HL-60/S4 (cell line): ENCODE measurements around the gene IFITM5.
"Not testable (repeated sequence)": the region's sequence is repeated elsewhere in the genome, so short reads cannot be mapped to it uniquely, and the experiment has no call there.

Experiments
- in situ Hi-C: fragments of 300-500 bp; cut with MboI; formaldehyde crosslinking; loops from 2 replicates; pipeline ENCODE4 v1.14.3; 2022; ENCODE audit warnings: low sequenced_read_pairs

The IFITM5 gene

DNA sequence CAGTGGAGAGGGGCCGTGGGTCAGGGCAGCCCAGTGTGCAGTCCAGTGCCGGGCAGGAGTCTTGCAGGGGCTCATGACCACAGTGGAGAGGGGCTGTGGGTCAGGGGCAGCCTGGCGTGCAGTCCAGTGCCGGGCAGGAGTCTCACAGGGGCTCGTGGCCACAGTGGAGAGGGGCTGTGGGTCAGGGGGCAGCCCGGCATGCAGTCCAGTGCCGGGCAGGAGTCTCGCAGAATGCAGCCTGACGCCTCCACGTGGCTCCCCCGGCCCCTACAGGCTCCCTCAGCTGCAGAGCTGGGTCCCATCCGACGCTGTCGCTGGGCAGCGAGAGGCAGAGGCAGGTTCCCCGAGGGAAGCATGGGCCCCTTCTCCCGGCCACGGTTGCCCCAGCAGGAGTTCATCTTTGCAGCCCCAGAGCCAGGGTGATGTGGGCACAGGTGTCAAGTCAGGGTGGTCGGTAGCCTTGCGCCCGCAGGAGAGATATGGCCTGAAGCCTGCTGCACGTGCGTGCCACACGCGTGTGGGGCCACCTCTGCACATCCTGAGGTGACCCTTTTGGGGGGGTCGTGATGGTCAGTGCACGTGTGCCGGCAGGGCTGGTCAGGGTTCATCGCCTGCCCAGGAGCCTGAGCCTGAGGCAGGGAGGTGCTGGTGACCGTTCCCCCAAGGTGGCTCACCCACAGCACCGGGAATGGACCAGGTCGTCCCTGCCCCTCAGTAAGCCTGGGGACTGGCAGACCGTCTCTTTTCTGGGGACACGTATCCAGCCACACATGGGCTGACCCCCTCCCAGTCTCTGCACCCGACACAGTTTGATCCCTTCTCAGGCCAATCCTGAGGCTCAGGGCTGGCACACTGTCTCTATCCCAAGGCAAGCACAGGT, 2.9 kb downstream of the IFITM5 start:
- in situ Hi-C loops, result no loop called here

DNA sequence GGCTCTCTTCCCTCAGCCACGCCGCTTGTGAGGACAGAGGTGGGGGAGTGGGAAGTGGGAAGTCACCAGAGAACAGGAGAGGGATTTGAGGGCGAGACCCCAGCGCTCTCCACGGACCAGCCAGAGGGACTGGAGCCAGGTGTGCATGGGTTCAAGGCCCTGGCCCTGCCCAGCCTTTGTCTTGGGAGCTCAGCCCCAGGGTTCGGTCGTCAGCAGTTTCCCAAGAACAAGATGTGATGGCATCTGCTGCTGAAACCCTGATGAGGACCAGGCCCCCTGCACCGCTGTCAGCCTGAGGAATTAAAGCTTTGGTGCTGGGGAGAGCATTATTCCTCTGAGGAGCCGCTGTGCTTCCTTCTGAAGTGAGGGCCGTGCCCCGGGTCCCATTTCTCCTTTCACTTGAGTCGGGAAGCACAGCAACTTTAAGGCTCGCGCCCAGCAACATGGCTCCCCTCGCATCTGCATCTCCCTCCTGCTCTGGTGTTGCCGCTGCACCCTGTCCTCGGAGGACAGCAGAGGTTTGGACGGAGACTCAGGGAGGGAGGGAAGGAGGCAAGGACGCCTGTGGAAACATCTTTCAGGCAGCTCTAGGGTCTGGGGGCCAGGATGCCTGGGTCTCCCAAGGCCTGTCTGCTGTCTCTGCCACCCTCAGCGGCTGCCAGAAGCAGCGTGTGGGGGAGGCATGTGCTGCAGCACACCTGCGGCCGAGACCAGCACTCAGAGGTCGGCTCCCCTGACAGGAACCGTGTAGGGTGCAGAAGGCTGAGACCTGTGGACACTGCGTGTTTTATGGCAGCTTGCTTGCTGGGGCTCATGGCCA, 3.8 kb downstream of the IFITM5 start:
- in situ Hi-C loops, result no loop called here

DNA sequence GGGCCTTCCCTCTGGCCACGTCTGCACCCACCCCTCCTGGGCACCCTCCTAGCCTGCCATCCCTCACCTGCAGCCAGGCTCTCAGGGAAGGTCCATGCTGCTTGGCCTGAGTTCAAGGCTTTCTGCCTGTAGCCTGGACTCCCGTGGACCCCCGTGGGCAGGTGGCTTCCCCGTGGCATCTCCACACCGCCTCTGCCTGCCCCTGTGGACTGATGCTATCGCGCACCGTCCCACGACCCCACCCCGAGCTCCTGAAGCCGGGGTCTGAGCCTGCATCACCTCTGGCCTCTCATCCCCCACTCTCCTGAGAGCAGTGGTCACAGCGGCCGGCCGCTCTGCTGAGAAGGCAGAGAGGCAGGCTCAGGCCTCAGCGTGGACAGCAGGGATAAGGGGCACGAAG, 4.5 kb downstream of the IFITM5 start:
- in situ Hi-C loops, result no loop called here

DNA sequence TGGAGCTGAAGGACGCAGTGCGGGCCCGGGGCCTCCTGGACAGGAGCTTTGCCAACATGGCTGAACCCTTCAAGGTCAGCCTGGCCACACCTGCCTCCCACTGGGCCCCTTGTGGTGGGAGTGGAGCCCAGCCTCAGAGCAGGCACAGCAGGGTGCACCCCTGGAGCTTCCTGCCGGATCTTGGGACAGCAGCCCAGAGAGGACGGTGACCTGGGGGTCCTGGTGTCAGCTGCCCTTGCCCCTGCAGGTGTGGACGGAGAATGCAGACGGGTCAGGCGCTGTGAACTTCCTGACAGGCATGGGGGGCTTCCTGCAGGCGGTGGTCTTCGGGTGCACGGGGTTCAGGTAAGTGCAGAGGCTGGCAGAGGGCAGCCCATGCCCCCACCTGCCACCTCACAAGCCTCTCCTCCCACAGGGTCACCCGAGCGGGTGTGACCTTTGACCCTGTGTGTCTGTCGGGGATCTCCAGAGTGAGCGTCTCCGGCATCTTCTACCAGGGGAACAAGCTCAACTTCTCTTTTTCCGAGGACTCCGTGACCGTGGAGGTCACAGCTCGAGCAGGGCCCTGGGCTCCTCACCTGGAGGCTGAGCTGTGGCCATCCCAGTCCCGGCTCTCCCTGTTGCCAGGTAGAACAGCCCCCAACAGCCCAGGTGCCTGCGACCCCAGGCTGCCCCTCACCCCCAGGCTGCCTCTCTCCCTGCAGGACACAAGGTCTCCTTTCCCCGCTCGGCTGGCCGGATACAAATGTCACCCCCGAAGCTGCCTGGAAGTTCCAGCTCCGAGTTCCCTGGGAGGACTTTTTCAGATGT, 5.3 kb downstream of the IFITM5 start:
- in situ Hi-C loops, result no loop called here

DNA sequence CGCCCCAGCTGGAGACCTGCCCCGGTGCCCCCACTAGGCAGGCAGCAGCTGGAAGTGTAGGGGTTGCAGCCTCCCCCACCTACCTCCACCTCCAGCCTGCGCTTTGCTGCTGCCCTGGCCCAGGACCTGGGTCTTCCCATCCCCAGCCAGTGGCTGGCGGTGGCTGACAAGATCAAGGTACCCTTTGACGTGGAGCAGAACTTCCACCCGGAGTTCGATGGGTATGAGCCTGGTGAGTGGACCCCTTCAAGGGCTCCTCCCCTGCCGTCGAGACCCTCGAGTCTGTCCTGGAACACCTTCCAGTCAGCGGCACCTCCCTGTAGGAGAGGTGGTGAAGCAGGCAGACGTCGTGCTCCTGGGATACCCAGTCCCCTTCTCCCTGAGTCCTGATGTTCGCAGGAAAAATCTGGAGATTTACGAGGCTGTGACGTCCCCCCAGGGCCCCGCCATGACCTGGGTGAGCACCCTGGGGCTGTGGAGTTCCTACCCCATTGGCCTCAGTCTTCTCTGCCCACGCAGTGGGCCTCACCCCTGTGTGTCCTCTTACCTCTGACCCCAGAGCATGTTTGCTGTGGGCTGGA, 6.0 kb downstream of the IFITM5 start:
- in situ Hi-C loops, result no loop called here

DNA sequence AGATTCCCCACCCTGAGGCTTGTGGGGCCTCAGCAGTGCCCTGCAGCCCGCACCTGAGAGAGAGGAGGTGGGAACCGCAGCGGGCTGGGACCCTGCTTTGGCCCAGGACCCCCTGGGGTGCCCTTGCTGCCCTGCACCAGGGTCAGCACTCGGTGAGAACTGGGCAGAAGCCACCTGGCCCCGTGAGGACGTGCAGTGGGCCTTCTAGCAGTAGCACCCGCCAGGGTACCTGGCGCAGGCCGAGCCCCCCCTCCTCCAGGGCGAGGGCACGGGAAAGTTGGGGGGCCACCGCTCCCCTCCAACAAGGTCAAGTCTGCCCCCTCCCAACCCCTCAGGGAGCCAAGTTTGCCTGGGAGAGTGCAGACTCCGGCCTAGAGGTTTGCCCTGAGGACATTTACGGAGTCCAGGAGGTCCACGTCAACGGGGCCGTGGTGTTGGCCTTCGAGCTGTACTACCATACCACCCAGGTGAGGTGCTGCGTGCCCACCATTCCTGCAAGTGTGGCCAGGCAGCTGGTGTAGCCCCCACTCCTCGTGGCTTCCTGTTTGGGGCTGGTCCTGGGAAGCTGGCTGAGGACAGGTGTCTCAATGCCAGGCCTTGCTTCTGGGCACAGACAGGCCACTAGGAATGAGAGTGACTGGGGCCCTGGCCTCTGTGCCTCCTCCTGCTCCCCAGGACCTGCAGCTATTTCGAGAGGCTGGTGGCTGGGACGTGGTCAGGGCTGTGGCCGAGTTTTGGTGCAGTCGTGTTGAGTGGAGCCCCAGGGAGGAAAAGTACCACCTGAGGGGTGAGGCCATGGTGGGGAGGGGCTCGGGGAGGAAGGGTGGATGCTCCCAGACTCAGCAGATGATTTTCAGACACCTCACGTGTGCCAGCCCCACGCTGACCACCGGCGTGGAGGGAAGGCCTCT, 6.9 kb downstream of the IFITM5 start:
- in situ Hi-C loops, result no loop called here

DNA sequence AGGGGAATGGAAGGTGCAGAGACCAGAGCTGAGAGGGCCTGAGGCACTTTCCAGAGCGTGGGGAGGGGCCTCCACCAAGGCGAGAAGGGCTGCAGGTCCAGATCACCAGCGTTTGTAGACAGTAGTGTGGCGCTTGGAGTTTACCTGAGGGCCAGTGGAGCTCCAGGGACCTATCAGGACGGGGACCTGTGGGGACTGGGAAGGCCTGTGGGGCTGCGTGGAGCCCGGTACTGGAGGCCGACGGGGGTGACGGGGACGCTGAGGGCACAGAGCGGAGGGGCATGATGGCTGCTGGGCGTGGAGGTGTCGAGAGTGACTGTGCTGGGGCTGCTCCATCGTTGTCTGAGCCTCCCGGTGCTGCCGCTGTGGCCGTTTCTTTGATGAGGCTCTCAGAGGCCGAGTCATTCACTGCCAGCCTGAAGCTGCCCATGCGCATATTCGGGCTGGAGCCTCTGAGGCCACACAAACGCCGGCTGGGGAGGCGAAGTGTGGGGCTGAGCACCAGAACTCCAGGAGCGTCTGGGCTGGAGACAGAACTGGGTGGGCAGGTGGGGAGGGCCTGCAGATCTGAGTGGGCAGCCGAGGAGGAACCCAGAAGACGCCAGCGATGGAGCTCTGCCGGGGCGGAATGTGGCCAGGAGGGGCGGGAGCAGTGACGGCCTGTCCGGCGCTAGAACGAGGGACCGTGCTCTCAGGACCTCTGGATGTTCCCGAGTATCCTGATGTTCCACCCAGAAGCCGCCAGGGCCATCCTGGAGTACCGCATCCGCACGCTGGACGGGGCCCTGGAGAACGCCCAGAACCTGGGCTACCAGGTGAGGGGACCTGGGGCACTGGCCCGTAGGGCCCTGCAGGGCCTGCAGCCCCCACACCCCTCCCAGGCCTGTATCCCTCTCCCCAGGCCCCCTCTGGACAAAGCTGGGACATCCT, 7.8 kb downstream of the IFITM5 start:
- in situ Hi-C loops, result no loop called here

DNA sequence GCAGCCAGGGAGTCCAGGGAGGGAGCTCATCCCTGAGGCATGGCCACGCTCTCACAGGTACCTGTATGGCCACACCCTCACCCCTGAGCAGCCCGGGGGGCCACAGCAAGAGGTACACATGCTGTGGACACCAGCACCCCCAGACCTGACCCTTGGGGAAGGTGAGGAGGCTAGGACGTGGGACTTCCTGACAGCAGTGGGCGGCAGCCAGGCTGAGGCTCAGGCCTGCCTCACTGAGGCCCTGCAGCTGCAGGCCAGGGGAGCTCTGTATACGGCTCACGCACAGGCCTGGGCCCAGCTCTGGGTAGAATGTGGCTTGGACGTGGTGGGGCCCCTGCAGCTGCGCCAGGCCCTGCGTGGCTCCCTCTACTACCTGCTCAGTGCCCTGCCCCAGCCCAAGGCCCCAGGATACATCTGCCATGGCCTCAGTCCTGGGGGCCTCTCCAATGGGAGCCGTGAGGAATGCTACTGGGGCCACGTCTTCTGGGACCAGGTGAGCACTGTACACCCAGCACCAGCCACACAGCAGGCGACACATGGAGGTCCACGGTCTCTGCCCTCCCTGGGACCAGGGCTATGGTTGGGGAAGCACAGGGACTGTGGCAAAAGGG, 8.6 kb downstream of the IFITM5 start:
- in situ Hi-C loops, result no loop called here

DNA sequence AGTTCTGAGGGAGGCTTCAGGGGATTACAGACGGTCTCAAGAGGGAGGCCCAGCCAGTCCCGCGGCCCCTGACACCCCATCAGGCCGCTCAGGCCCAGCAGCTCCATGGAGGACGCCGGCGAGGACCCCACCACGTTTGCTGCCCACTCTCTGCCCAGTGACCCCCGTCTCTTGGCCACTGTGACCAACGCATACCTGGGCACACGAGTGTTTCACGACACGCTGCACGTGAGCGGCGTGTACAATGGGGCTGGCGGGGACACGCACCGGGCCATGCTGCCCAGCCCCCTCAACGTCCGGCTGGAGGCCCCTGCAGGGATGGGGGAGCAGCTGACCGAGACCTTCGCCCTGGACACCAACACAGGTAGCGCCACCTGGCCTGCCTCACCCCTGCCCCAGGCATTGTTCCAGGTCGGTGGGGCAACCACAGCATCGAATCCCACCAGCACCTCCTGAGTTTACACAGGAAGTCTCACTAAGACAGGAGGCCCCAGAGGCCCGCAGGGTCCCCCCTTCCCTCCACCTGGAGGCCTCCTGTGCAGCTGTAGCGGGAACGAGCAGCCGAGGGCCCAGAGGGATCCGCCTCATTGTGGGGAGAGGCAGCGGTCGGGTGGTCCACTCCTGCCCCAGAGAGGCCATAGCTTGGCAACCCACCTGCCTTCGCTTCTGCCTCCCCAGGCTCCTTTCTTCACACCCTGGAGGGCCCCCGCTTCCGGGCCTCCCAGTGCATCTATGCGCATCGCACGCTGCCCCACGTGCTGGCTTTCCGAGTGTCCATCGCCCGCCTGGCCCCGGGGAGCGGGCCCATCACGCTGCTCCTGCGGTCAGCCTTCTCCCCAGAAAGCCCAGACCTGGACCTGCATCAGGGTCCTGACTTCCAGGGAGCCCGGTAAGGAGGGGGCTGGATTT, 9.4 kb downstream of the IFITM5 start:
- in situ Hi-C loops, result no loop called here

DNA sequence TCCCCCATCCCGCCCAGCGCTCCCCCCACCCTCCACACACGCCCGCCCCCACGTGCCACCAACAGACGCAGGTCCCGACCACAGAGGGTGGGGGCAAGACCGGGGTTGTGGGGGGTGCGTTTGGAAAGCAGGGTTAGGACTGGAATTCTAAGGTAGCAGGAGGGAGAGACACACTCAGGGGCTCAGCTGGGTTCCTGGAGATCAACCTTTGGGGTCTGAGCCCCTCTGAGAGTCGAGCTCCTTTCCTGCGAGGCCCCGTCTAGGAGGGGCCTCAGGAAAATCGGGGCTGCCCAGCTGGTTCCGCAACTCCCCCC, 10.0 kb downstream of the IFITM5 start:
- in situ Hi-C loops, result no loop called here

DNA sequence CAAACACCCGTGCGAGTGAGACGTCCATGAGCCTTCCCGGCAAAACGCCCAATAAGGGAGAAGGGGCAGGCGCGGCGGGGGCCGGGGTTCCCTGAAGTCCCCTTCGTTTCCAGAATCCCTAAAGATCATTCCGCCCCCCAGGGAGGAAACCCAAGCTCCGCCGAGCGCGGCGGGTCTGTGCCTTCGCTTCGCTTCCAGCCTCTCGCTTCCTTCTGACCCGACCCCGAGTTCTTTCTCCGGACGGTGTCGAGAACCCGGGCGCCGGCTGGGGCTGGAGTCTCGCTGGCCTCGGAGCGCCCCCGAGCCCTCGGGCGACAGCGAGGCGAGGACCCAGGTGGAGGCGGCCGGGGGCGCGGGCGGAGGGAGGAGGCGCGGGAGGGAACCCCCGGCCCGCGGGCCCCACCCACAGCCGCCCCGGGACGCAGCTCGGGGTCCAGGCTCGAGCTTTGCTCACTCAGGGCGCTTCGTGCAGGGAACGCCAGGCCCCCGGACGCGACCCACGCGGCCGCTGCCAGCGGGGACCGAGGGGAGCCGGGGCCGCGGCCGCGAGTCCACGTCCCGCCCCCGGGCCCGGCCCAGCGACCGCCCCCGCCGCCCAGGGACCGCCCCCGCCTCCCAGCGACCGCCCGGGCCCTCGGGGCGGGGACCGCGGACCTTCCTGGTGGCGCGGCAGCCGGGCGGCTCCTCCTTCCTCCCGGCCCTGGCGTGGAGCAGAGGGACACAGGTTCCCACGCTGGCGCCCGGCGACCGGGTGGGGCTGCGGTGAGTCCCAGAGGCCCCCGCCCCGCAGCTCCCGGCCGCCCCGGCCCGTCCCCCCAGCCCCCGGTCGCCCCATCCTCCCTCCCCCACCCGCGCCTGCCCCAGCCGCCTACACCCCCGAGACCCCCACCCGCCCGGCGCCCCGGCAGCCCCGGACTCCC, 10.6 kb downstream of the IFITM5 start, which contains the start of gene PGGHG:
PGGHG (plus strand) TSS at position 649 of the 920 bp plus-strand sequence. CDS start 691 bp downstream, outside the sequence.
- in situ Hi-C loops, result no loop called here

DNA sequence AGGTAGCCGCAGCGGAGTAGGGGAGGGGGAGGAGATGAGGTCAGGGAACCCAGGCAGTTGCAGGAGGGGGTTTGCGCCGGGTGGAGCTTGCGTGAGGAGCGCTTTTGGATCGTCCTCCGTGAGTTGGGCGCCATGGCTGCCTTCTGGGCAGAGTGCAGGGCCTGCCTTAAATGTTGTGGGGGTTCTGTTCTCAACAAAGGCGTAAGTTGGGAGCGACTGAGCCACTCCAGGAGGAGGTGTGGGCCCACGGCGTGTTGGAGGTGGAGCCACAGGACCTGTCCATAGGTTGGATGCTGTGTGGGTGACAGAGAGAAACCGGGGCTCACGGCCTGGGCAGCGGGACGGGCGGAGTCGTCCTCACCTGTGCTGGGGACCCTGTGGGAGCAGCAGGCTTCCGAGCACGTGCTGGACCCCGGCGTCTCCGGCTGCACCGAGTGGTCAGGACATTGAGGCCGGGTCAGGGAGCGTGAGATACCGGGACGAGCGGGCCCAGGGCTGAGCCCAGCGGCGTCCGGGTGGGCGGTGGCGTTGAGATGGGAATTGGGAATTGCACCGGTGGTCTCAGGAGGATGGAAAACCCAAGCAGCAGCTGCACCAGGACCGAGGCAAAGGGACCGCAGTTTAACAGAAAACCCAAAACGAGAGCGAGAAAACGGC, 11.4 kb downstream of the IFITM5 start:
- in situ Hi-C loops, result no loop called here

DNA sequence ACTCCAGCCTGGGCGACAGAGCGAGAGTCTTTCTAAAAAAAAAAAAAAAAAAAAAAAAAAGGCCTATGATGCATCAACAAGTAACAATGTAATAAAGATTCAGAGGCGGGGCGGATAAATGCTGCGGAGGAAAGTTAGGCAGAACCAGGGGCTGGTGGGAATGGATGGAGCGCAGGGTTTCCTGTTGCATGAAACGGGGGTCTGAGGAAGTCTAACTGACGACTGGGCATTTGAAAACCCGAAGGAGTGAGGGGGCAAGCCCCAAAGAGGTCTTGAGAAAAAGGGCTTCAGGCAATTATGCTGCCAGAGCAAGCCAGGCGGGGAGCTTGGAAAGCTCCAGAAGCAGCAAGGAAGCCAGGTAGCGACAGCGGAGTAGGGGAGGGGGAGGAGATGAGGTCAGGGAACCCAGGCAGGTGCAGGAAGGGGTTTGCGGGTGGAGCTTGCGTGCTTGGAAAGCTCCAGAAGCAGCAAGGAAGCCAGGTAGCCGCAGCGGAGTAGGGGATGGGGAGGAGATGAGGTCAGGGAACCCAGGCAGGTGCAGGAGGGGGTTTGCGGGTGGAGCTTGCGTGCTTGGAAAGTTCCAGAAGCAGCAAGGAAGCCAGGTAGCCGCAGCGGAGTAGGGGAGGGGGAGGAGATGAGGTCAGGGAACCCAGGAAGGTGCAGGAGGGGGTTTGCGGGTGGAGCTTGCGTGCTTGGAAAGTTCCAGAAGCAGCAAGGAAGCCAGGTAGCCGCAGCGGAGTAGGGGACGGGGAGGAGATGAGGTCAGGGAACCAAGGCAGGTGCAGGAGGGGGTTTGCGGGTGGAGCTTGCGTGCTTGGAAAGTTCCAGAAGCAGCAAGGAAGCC, 12.1 kb downstream of the IFITM5 start:
- in situ Hi-C loops, result not testable (repeated sequence)

DNA sequence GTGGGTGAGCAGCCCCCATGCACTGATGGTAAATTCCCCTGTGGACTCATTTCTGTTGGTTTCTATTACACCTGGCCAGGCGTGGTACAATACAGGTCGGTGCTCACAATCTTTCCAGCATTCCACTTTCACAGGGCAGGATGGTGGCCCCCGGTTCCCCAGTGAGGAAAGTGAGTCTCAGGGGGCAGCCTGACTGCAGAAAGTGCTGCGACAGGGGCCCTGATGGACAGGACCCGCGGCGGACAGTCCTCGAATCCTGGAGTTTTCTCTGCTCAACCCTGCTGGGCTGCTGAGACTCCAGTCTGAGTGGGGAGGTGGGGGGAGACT, 13.5 kb downstream of the IFITM5 start:
- in situ Hi-C loops, result no loop called here
